NCI-H2196 treated with DMSO at 0.1 percent for 48 hours (cell line): ENCODE results near the gene UBA7.
"Not testable (repeated sequence)": the region's sequence is repeated elsewhere in the genome, so short reads cannot be mapped to it uniquely, and the experiment has no call there.

Experiments used
- DNase-seq: peaks from one replicate; lab custom pipeline; 2025; ENCODE audit not compliant: unreplicated experiment; lab: John Stamatoyannopoulos, UW

UBA7 gene

GRCh38 chr3:49785565-49786356 lies 28.0 kb downstream of the UBA7 start:
- no peak for DNase-seq

GRCh38 chr3:49782277-49782676 lies 31.5 kb downstream of the UBA7 start:
- not testable (repeated sequence) for DNase-seq

GRCh38 chr3:49781415-49782199 lies 32.1 kb downstream of the UBA7 start:
- no peak for DNase-seq

DNA sequence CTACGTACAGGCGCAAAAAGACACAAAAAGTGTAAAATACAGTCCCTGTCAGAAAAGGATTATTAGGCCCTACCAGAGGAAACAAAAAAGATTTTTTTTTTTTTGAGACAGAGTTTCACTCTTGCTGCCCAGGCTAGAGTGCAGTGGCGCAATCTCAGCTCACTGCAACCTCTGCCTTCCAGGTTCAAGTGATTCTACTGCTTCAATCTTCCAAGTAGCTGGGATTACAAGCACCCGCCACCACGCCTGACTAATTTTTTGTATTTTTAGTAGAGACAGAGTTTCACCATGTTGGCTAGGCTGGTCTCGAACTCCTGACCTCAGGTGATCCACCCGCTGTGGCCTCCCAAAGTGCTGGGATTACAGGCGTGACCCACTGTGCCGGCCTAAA lies 32.8 kb downstream of the UBA7 start:
- DNase-seq, result not testable (repeated sequence)

DNA sequence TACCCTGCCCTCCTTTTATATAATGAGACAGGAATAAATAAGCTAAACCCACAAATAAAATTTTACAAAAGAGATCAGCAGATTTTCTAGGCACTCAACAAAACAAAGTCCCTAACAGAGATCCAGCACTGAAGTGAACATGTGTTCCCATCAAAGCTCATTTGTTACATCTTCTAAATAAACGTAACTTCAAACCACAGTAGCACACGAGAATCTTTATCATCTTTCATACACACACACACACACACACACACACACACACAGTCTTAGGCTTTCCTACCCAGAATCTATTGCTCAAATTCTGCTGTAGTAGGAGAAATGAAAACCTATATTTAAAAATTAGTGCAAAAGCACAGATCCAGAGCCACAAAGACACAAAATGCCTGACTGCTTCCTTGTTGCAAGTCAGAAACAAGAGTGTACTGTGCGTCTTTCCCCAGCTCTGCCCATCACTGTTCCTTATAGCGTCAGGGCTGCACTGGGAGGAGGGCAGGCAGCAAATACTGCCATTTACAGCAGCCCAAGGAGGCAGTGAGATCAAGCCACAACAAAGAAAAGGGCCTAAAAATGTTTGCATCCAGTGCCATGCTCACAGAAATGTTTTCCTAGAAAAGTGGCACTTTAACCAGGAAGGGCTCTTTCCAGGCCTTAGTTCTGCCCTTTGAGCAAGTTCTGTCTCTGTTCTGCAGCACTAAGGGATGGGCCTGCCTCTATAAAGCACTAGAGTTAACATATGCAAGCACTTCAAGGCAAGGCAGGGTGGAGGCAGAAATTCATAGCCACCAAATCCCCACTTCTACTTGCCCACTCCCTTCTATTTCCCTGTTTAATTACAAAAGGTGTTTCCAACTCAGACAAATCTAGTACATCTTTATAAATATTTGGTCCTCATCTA lies 33.4 kb downstream of the UBA7 start:
- DNase-seq, result no peak

- DNase-seq, result no peak
These were observed 34.2 kb downstream of the UBA7 start for GRCh38 chr3:49779358-49780079.

DNA sequence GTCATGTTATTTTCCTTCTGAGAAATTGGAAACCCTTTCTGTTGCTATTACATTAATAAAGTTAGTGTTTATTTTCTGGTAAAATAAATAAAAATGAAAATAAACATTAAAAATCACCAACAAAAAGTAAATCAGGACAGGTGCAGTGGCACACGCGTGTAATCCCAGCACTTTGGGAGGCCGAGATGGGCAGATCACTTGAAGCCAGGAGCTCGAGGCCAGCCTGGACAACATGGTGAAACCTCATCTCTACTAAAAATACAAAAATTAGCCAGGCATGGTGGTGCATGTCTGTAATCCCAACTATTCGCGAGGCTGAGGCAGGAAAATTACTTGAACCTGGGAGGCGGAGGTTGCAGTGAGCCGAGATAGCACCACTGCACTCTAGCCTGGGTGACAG lies 37.7 kb downstream of the UBA7 start:
- DNase-seq, result not testable (repeated sequence)

DNA sequence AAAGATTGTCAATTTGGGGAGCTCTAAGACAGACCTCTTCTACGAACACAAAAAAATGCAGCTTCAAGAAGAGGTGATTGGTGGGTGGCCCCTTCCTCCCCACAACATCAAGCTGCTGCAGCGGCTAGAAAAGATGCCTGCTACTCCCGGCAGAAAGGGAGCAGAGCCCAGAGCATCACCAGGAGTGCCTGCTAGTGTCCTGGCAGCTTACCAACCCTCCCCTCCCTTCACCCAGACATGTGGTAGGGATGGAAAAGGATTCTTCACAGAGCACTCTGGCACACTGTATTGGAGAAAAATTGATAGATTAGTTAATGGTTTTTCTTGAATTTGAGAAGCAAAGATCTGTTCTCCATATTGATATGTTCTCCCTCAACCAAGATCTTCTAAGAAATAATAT lies 38.2 kb downstream of the UBA7 start:
- no peak for DNase-seq

DNA sequence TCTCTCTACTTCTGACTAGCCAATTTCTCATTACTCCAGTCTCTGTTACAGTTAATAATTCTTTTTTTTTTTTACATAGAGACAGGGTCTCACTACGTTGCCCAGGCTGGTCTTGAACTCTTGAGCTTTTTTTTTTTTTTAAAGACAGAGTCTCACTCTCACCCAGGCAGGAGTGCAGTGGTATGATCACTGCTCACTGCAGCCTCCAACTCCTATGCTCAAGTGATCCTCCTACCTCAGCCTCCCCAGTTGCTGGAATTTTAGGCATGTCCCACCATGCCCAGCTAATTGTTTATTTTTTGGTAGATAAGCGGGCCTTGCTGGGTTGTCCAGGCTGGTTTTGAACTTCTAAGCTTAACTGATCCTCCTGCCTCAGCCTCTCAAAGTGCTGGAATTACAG lies 41.0 kb downstream of the UBA7 start:
- DNase-seq, result no peak

GRCh38 chr3:49771340-49771938 lies 42.3 kb downstream of the UBA7 start:
- no peak for DNase-seq

DNA sequence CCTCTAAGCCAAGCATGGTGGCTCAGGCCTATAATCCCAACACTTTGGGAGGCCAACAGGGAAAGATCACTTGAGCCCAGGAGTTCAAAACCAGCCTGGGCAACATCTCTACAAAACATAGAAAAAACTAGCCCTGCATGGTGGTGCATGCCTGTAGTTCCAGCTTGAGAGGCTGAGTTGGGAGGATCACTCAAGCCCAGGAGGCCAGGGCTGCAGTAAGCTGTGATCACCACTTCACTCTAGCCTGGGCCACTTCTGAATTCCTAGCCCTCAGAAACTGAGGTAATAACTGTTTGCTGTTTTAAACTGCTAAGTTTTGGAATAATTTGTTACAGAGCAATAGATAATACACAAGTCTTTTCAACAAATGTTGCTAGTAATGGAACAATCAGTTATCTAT lies 43.8 kb downstream of the UBA7 start:
- DNase-seq, result no peak

DNA sequence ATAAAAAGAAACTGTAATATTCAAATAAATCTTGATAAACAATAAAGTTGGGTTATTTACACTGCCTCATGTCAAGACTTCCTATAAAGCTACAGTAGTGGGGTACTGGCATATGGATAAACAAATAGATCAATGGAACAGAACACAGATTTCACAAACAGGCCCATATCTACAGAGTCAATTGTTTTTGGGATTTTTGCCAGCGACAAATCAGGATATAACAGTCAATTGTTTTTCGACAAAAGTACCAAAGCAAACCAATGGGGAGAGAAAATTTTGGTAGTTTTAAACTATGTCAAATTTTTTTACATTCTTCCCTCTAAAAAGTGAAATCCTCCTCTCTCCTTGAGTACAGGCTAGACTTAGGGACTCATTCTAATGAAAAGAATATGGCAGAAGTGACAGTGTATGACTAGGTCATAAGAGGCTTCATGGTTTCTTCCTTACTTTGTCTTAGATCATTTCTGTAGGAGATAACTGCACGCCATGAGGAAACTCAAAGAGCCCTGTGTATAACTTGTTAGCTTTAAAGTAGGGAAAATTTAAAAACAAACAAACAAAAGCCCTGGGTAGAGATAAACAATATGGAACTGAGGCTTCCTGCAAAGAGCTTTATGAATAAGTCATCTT lies 44.4 kb downstream of the UBA7 start:
- no peak for DNase-seq

DNA sequence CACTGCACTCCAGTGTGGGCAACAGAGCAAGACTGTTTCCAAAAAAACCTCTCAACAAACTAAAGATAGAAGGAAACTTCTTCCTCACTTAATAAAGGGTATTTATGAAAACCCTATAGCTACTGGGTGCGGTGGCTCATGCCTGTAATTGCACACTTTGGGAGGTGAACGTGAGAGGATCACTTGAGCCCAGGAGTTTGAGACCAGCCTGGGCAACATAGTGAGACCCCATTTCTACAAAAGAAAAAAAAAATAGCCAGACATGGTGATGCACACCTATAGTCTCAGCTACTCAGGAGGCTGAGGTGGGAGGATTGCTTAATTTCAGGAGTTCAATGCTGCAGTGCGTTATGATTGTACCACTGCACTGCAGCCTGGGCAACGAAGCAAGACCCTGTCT lies 49.8 kb downstream of the UBA7 start:
- DNase-seq, result no peak

- no peak for DNase-seq
These were observed 52.1 kb downstream of the UBA7 start for GRCh38 chr3:49761661-49762060.

GRCh38 chr3:49759226-49759625 lies 54.5 kb downstream of the UBA7 start:
- no peak for DNase-seq

DNA sequence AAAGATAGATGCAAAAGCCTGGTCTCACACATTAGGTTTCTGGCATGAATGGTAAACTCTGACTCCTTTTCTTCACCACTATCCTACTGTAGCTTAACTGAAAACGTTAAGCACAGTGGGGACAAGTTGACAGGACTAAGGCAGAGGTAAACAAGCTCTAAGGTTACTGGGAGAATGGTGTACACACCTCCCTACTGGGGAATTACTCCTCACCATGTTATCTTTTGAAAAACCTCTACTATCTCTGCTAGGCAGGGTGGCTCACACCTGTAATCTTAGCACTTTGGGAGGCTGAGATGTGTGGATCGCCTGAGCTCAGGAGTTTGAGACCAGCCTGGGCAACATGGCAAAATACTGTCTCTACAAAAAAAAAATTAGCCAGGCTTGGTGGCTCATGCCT lies 56.6 kb downstream of the UBA7 start:
- no peak for DNase-seq

- DNase-seq, result no peak
These were observed 57.7 kb downstream of the UBA7 start for GRCh38 chr3:49756036-49756435.
